ENCODE measurements around the gene IFITM1. TPM values are rescaled to one million over a fixed set of nuclear protein-coding genes. Genes with fewer than 3 reads are reported as not detected.
A peak's percentile ranks its signal among the peaks of the same experiment; 100 is the strongest.
"Not testable (repeated sequence)": the region's sequence is repeated elsewhere in the genome, so short reads cannot be mapped to it uniquely, and the experiment has no call there.

The IFITM1 gene
- total RNA-seq, 4 donors from 2014 or later = 224 to 389 (median 247) TPM

DNA sequence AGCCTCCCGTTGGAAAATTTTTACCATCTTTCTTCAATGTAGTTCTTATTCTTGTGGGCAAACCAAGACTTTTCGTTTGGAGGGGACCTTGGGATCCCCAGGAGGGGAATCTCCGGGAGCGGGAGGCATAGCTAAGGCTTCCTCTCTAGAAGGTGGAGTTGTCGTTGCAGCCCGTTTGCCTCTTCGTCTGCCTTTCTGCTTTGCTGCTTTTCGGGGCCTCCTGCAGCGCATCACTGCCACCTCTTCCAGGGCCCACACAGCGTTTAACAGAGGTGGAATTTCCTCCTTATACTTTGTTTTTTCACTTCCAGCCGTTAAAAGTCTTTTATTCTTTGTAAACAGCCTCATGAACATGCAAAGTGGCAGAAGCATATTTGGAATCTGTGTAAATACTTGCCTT, 10.3 kb downstream of the IFITM1 start:
- TF ChIP-seq, protein P1, sequence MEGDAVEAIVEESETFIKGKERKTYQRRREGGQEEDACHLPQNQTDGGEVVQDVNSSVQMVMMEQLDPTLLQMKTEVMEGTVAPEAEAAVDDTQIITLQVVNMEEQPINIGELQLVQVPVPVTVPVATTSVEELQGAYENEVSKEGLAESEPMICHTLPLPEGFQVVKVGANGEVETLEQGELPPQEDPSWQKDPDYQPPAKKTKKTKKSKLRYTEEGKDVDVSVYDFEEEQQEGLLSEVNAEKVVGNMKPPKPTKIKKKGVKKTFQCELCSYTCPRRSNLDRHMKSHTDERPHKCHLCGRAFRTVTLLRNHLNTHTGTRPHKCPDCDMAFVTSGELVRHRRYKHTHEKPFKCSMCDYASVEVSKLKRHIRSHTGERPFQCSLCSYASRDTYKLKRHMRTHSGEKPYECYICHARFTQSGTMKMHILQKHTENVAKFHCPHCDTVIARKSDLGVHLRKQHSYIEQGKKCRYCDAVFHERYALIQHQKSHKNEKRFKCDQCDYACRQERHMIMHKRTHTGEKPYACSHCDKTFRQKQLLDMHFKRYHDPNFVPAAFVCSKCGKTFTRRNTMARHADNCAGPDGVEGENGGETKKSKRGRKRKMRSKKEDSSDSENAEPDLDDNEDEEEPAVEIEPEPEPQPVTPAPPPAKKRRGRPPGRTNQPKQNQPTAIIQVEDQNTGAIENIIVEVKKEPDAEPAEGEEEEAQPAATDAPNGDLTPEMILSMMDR (IDR thresholded peaks at IDR 0.05) = no peak
- DNase-seq (ENCODE audit: low spot score) = no peak
- no peak for ATAC-seq (ENCODE audit: low FRiP score)

DNA sequence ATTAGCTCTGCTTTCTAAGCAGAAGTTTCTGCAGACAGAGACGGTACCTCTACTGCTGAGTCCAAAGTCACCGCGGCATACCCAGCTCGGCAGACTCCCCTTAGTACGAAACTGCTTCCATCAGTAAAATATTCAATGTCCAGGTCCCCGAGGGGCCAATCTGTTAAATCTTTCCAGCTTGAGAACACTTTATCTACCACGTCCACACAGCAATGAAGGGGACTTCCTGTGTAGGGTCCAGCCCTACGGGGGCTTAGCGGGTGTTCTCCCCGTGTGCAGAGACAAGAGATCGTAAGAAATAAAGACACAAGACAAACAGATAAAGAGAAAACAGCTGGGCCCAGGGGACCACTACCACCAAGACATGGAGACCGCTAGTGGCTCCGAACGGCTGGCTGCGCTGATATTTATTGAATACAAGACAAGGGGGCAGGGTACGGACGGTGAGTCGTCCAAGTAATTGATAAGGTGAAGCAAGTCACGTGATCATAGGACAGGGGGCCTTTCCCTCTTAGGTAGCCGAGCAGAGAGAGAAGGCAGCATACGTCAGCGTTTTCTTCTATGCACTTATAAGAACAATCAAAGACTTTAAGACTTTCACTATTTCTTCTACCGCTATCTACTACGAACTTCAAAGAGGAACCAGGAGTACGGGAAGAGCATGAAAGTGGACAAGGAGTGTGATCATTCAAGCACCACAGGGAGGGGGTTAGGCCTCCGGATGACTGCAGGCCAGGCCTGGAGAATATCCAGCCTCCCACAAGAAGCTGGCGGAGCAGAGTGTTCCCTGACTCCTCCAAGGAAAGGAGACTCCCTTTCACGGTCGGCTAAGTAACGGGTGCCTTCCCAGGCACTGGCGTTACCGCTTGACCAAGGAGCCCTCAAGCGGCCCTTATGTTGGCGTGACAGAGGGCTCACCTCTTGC, 11.0 kb downstream of the IFITM1 start:
- not testable (repeated sequence) for DNase-seq (ENCODE audit: low spot score); ATAC-seq (ENCODE audit: low FRiP score)

DNA sequence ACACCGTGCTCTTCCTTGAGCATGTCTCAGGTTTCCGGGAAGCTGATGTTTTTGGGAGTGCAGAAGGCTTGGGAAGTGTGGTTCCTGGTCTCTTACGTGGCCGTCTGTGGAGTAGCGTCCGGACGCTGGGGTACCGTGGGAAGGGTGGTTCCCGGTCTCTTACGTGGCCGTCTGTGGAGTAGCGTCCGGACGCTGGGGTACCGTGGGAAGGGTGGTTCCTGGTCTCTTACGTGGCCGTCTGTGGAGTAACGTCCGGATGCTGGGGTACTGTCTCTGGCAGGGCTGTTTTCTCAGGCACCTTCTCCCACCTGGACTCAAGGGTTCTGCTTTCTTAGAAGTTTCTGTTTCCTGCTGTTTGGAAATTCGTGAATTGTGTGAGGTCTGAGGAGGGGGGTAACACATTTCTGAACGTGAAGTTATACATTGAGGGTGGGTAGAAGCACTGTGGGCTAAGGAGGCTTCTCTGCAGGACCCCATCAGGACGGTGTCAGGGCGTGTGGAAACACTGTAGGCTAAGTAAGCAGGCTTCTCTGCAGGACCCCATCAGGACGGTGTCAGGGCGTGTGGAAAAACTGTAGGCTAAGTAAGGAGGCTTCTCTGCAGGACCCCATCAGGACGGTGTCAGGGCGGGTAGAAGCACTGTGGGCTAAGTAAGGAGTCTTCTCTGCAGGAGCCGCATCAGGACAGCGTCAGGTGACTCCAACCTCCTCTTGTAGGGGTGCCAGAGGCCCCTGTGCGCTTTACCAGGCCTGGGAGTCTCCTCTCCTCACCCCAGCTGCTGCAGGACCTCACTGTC, 12.2 kb downstream of the IFITM1 start:
- TF ChIP-seq, protein P1 (IDR thresholded peaks at IDR 0.05) = no peak
- DNase-seq (ENCODE audit: low spot score) (no peak), ATAC-seq (ENCODE audit: low FRiP score) (no peak)

DNA sequence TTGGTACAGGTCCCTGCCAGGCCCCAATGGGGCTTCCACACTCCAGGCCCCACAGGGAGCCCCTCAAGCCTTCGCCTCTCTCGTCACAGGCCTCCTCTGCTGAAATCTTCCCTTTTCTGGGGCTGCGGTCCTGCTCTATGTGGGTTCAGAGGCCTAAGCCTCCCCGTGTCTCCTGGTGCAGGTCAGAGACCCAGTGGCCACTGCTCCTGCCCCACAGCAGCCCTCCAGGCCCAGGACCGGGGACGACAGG, 12.7 kb downstream of the IFITM1 start:
- TF ChIP-seq, protein P1 (IDR thresholded peaks at IDR 0.05) = no peak
- ATAC-seq (ENCODE audit: low FRiP score) (no peak), DNase-seq (ENCODE audit: low spot score) (no peak)

GRCh38 chr11:326842-327580, 13.2 kb downstream of the IFITM1 start:
- peak; percentile 67 for ATAC-seq (ENCODE audit: low FRiP score)
- TF ChIP-seq, protein P1 (IDR thresholded peaks at IDR 0.05) = no peak
- DNase-seq (ENCODE audit: low spot score) = peak; percentile 59

GRCh38 chr11:327581-327923, 13.7 kb downstream of the IFITM1 start:
- TF ChIP-seq, protein P1 (IDR thresholded peaks at IDR 0.05) = no peak
- ATAC-seq (ENCODE audit: low FRiP score) (no peak), DNase-seq (ENCODE audit: low spot score) (no peak)

- DNase-seq (ENCODE audit: low spot score) (no peak), ATAC-seq (ENCODE audit: low FRiP score) (no peak)
- TF ChIP-seq, protein P1 (IDR thresholded peaks at IDR 0.05) = no peak
These were observed 14.2 kb downstream of the IFITM1 start for GRCh38 chr11:328012-328411.

DNA sequence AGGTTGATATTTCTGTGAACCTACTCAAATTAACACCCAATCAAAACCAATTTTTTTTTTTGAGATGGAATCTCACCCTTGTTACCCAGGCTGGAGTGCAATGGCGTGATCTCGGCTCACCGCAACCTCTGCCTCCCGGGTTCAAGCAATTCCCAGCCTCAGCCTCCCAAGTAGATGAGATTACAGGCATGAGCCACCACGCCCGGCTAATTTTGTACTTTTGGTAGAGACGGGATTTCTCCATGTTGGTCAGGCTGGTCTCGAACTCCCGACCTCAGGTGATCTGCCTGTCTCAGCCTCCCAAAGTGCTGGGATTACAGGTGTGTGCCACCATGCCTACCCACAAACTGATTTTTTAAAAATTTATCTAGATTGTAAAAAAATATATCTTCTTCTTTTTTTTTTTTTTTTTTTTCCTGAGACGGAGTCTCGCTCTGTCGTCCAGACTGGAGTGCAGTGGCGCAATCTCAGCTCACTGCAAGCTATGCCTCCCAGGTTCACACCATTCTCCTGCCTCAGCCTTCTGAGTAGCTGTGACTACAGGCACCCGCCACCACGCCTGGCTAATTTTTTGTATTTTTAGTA, 14.8 kb downstream of the IFITM1 start:
- ATAC-seq (ENCODE audit: low FRiP score); DNase-seq (ENCODE audit: low spot score): not testable (repeated sequence)

Measured in omental fat pad (tissue), 4 donors.